HepG2 (cell line): ENCODE measurements around the gene SPTSSA. TPM values are rescaled to one million over a fixed set of nuclear protein-coding genes. Genes with fewer than 3 reads are reported as not detected.
A peak's percentile ranks its signal among the peaks of the same experiment; 100 is the strongest.

Experiments used
- ADNP ChIP-seq: sonication (generic); formaldehyde crosslinking; IDR thresholded peaks from 2 replicates; pipeline ENCODE4 v1.4.0; 2020; ENCODE audit warnings: missing genetic modification reagents
- CC2D1A ChIP-seq: sonication (generic); formaldehyde crosslinking; IDR thresholded peaks from 2 replicates; pipeline ENCODE4 v1.8.1; 2023; ENCODE audit warnings: mild to moderate bottlenecking, missing genetic modification reagents
- CSRNP1 ChIP-seq: sonication (generic); formaldehyde crosslinking; IDR thresholded peaks from 2 replicates; pipeline ENCODE4 v1.8.1; 2023; ENCODE audit warnings: mild to moderate bottlenecking, missing genetic modification reagents
- DPF2 ChIP-seq: sonication (generic); formaldehyde crosslinking; IDR thresholded peaks from 2 replicates; pipeline ENCODE4 v1.4.0; 2020; ENCODE audit warnings: mild to moderate bottlenecking, low read depth, missing genetic modification reagents, borderline replicate concordance
- FOXA3 ChIP-seq: IDR thresholded peaks from 2 replicates; pipeline ENCODE4 v1.6.1; 2016; ENCODE audit warnings: missing genetic modification reagents, missing compliant biosample characterization
- GPN1 ChIP-seq: sonication (generic); formaldehyde crosslinking; IDR thresholded peaks from 2 replicates; pipeline ENCODE4 v1.5.1; 2020; ENCODE audit warnings: missing genetic modification reagents, borderline replicate concordance
- HMGXB3 ChIP-seq: sonication (generic); formaldehyde crosslinking; IDR thresholded peaks from 2 replicates; pipeline ENCODE4 v1.4.0; 2020; ENCODE audit warnings: missing genetic modification reagents, borderline replicate concordance
- HNF4G ChIP-seq, 2 experiments: sonication (generic) in 1 of 2; formaldehyde crosslinking in 1 of 2; IDR thresholded peaks; 2 replicates each; pipeline versions ENCODE4 v1.4.0 to v1.6.1; 2011 to 2020; ENCODE audit warnings: borderline replicate concordance in 2 of 2, low read depth in 2 of 2, mild to moderate bottlenecking in 2 of 2, low read length in 1 of 2, missing genetic modification reagents in 1 of 2, moderate library complexity in 1 of 2
- HNRNPL ChIP-seq: fragments of 200-400 bp; formaldehyde crosslinking; IDR thresholded peaks from 2 replicates; pipeline ENCODE4 v1.6.1; 2017; ENCODE audit warnings: mild to moderate bottlenecking, low read depth, low read length
- IRX3 ChIP-seq: sonication (generic); formaldehyde crosslinking; IDR thresholded peaks from 2 replicates; pipeline ENCODE4 v1.8.1; 2023; ENCODE audit warnings: mild to moderate bottlenecking, low read depth, missing genetic modification reagents, borderline replicate concordance
- MZF1 ChIP-seq: sonication (generic); formaldehyde crosslinking; IDR thresholded peaks from 2 replicates; pipeline ENCODE4 v1.8.1; 2023; ENCODE audit warnings: mild to moderate bottlenecking, missing genetic modification reagents, borderline replicate concordance
- NR1H2 ChIP-seq: sonication (generic); formaldehyde crosslinking; IDR thresholded peaks from 2 replicates; pipeline ENCODE4 v1.8.1; 2022; ENCODE audit warnings: low read depth, missing genetic modification reagents, borderline replicate concordance
- PHF21A ChIP-seq: sonication (generic); formaldehyde crosslinking; IDR thresholded peaks from 2 replicates; pipeline ENCODE4 v1.5.0; 2020; ENCODE audit warnings: mild to moderate bottlenecking, missing genetic modification reagents
- RBFOX2 ChIP-seq: fragments of 200-400 bp; formaldehyde crosslinking; IDR thresholded peaks from 2 replicates; pipeline ENCODE4 v1.6.1; 2017; ENCODE audit warnings: low read depth, mild to moderate bottlenecking, low read length
- ZNF354B ChIP-seq: sonication (generic); formaldehyde crosslinking; IDR thresholded peaks from 2 replicates; pipeline ENCODE4 v1.8.0; 2022; ENCODE audit warnings: mild to moderate bottlenecking, missing genetic modification reagents
- ZNF670 ChIP-seq: sonication (generic); formaldehyde crosslinking; IDR thresholded peaks from 2 replicates; pipeline ENCODE4 v1.8.0; 2022; ENCODE audit warnings: mild to moderate bottlenecking, missing genetic modification reagents, borderline replicate concordance
- polyA plus RNA-seq, 8 experiments: library from polyadenylated mRNA; depleted of rRNA in 3 of 8; stranded (reverse) in 7 of 8; unstranded in 1 of 8; fragments of >200 nt; fragmentation: Illumina TruSeq in 4 of 8; extraction: Trizol in 4 of 8; gene quantifications; 2 replicates each; pipeline versions ENCODE4 v1.2.1 to v1.2.3, GENCODE V29; 2011 to 2016; ENCODE audit warnings: low read depth in 4 of 8, missing spikeins in 1 of 8, mixed read lengths in 1 of 8; ENCODE audit not compliant: insufficient read depth in 1 of 8
- total RNA-seq, 5 experiments: library from RNA; depleted of rRNA; stranded (reverse); fragments of >200 nt; fragmentation: Illumina TruSeq; extraction: Trizol; gene quantifications; 2 replicates each; pipeline ENCODE4 v1.2.3, GENCODE V29; 2016; ENCODE audit warnings: low read depth in 1 of 5
- TF ChIP-seq, protein P1 (sequence below): IDR thresholded peaks from 2 replicates; pipeline ENCODE4 v1.4.0; 2020; ENCODE audit warnings: mild to moderate bottlenecking, missing genetic modification reagents

SPTSSA gene
- total and polyA plus RNA-seq, 2 of the 13 experiments (the other 11 are each of a cell fraction or from before 2014, with no cell fraction given), result 19.1 to 86.1 TPM

DNA sequence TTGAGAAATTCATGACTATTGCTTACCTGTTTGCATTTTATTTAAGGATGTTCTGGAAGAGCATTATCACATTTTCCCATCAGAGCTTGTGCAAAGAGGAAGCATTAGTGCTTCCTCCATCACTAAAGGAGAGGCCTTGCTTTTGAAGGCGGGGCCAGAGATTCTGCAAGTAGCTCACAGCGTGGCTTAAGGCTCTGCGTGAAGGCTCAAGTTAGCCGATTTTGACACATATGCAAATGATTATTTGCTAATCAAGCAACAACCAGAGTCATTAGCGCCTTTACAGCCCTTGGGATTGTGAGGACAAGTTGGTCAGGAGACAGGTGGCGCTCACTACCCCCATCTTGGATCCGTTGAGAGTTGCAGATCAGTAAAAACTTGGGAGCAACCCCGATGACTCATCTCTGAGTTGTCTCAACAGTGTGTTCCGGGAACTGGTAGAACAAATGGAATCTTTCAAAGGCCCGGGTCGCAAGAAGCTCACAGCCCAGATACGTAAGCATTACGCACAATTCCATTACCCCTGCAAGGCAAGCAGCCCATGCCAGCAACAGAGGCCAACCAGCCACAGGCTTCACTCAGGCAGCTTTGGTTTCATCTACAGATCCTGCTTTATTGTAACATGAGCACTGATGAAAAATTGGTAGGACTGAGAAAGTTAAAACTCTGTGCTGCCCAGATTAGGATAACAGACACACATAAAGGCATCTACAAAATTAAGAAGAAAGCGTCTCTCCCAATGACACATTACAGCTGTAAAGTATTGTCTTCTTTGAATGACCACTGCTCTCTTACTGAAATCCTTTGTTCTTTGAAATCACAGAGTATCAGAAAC is 34.9 kb upstream of the SPTSSA start (continued):
- TF ChIP-seq DPF2 (0 out of 2 replicates have a peak, but pooled peaks have one; percentile 16), PHF21A (CRISPR knock-in tag) (peak; percentile 68), ZNF670 (CRISPR knock-in tag) (no peak; the same call in 1 of the 2 replicates), HMGXB3 (CRISPR knock-in tag) (no peak; the same call in 1 of the 2 replicates), CC2D1A (CRISPR knock-in tag) (0 out of 2 replicates have a peak, but pooled peaks have one; percentile 63), CSRNP1 (CRISPR knock-in tag) (peak; percentile 12), MZF1 (CRISPR knock-in tag) (no peak), FOXA3 (CRISPR knock-in tag) (peak; percentile 76), GPN1 (CRISPR knock-in tag) (no peak), HNRNPL (no peak), HNF4G (IDR thresholded peaks at IDR 0.05; ENCODE audit: borderline replicate concordance, low read depth, low read length) (peak; percentile 39; the same call in 1 of the 2 replicates), HNF4G (CRISPR knock-in tag; IDR thresholded peaks at IDR 0.05; ENCODE audit: borderline replicate concordance, low read depth) (0 out of 2 replicates have a peak, but pooled peaks have one; percentile 52), ZNF354B (0 out of 2 replicates have a peak, but pooled peaks have one; percentile 18), NR1H2 (CRISPR knock-in tag) (no peak), RBFOX2 (0 out of 2 replicates have a peak, but pooled peaks have one; percentile 38), ADNP (CRISPR knock-in tag) (0 out of 2 replicates have a peak, but pooled peaks have one; percentile 52), IRX3 (0 out of 2 replicates have a peak, but pooled peaks have one; percentile 16)
- TF ChIP-seq, protein P1, sequence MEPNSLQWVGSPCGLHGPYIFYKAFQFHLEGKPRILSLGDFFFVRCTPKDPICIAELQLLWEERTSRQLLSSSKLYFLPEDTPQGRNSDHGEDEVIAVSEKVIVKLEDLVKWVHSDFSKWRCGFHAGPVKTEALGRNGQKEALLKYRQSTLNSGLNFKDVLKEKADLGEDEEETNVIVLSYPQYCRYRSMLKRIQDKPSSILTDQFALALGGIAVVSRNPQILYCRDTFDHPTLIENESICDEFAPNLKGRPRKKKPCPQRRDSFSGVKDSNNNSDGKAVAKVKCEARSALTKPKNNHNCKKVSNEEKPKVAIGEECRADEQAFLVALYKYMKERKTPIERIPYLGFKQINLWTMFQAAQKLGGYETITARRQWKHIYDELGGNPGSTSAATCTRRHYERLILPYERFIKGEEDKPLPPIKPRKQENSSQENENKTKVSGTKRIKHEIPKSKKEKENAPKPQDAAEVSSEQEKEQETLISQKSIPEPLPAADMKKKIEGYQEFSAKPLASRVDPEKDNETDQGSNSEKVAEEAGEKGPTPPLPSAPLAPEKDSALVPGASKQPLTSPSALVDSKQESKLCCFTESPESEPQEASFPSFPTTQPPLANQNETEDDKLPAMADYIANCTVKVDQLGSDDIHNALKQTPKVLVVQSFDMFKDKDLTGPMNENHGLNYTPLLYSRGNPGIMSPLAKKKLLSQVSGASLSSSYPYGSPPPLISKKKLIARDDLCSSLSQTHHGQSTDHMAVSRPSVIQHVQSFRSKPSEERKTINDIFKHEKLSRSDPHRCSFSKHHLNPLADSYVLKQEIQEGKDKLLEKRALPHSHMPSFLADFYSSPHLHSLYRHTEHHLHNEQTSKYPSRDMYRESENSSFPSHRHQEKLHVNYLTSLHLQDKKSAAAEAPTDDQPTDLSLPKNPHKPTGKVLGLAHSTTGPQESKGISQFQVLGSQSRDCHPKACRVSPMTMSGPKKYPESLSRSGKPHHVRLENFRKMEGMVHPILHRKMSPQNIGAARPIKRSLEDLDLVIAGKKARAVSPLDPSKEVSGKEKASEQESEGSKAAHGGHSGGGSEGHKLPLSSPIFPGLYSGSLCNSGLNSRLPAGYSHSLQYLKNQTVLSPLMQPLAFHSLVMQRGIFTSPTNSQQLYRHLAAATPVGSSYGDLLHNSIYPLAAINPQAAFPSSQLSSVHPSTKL (CRISPR knock-in tag), result peak; percentile 93
